ENCODE results near the gene DNAH5. TPM values are rescaled to one million over a fixed set of nuclear protein-coding genes. Genes with fewer than 3 reads are reported as not detected.

Gene DNAH5
- total RNA-seq, 4 donors from 2014 or later: 0.31 to 1.4 (median 1.0) TPM

DNA sequence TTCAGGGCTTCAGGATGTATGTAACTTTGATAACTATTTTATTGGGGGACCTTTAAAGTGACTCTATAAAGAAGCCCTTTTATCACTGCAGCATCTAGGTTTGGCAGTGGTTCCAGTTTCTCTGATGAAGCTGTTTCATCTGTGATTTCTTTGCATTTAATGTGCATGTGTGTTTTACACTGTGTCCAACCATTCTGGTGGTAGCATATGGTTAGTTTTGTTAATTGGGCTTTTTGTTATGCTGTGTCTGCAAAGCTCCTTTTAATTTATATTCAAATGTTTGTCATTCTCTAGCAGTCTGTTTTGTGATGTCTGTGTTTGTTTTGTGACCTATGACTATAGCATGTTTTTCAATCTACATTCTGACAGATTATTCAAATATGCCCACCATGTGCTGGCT lies 294.8 kb downstream of the DNAH5 start:
- H3K36me3 ChIP-seq: no peaks in the 10 kb centered on the region
- no peak for ATAC-seq
- TF ChIP-seq POLR2AphosphoS5 (IDR thresholded peaks at IDR 0.05) (no peak), CTCF (IDR thresholded peaks at IDR 0.05) (no peak), POLR2A (IDR thresholded peaks at IDR 0.05) (no peak), EP300 (IDR thresholded peaks at IDR 0.05) (no peak)
- no peaks in the 10 kb centered on the region for H3K4me1 ChIP-seq
- peaks cover 0 to 6% (median 0%) of the 10 kb centered on the region in 3 donors for H3K9me3 ChIP-seq
- H3K4me3 ChIP-seq: no peak overlapping the region
- no peak overlapping the region for H3K27ac ChIP-seq
- no peaks in the 10 kb centered on the region for H3K27me3 ChIP-seq

GRCh38 chr5:13648822-13649221 lies 295.7 kb downstream of the DNAH5 start:
- Histone ChIP-seq H3K9me3 (peaks cover 0 to 6% (median 0%) of the 10 kb centered on the region in 3 donors), H3K27me3 (no peaks in the 10 kb centered on the region), H3K4me1 (no peaks in the 10 kb centered on the region), H3K27ac (no peak overlapping the region), H3K36me3 (no peaks in the 10 kb centered on the region), H3K4me3 (no peak overlapping the region)
- no peak for ATAC-seq
- no peak for TF ChIP-seq CTCF (IDR thresholded peaks at IDR 0.05)
- TF ChIP-seq POLR2A (IDR thresholded peaks at IDR 0.05): no peak
- TF ChIP-seq POLR2AphosphoS5 (IDR thresholded peaks at IDR 0.05): no peak
- TF ChIP-seq EP300 (IDR thresholded peaks at IDR 0.05): no peak
- WGBS, 2 donors (ENCODE audit: low coverage in 1 of 2): 55 to 86% methylated on average over 2 to 3 of the region's 3 CpGs

- H3K27ac ChIP-seq: no peak overlapping the region
- ATAC-seq: no peak
Observed at GRCh38 chr5:13643734-13644133, 300.8 kb downstream of the DNAH5 start.

GRCh38 chr5:13643196-13643595 lies 301.3 kb downstream of the DNAH5 start:
- Histone ChIP-seq H3K36me3 (no peaks in the 10 kb centered on the region), H3K27ac (no peak overlapping the region), H3K4me1 (no peaks in the 10 kb centered on the region), H3K4me3 (no peak overlapping the region), H3K9me3 (no peaks in the 10 kb centered on the region), H3K27me3 (no peaks in the 10 kb centered on the region)
- ATAC-seq: no peak
- TF ChIP-seq EP300 (IDR thresholded peaks at IDR 0.05): no peak
- no peak for TF ChIP-seq CTCF (IDR thresholded peaks at IDR 0.05)
- no peak for TF ChIP-seq POLR2AphosphoS5 (IDR thresholded peaks at IDR 0.05)
- no peak for TF ChIP-seq POLR2A (IDR thresholded peaks at IDR 0.05)
- WGBS, 2 donors (ENCODE audit: low coverage in 1 of 2): 70 to 100% methylated on average over 1 to 2 of the region's 2 CpGs

More at GRCh38 chr5:13643734-13644133, 300.8 kb downstream of the DNAH5 start:
- Histone ChIP-seq H3K4me1 (no peaks in the 10 kb centered on the region), H3K4me3 (no peak overlapping the region), H3K36me3 (no peaks in the 10 kb centered on the region), H3K27me3 (no peaks in the 10 kb centered on the region), H3K9me3 (no peaks in the 10 kb centered on the region)
- no peak for TF ChIP-seq EP300 (IDR thresholded peaks at IDR 0.05)
- 53 to 67% methylated on average over 1 of the region's 1 CpG for WGBS, 2 donors (ENCODE audit: low coverage in 1 of 2)

Other genes starting within 250 kb of the DNAH5 start
- 100 to 1,000 TPM in 3 of 4 donors, 10 to 100 TPM in 1; 69.2 to 257 (median 172) TPM for gene TRIO, start 198.7 kb upstream of the DNAH5 start, total RNA-seq